IMR-90 (cell line): Measurements from ENCODE around the gene C10orf71.

Experiments used
- BHLHE40 ChIP-seq: fragments of 150-350 bp; IDR thresholded peaks from 2 replicates; pipeline ENCODE4 v1.6.1; 2016; ENCODE audit warnings: mild to moderate bottlenecking, low read depth, low read length
- CEBPB ChIP-seq: IDR thresholded peaks from 2 replicates; pipeline ENCODE4 v1.6.1; 2012; ENCODE audit warnings: low read depth, low read length, improper control_type of control experiment
- CHD1 ChIP-seq: IDR thresholded peaks from 2 replicates; pipeline ENCODE4 v1.6.1; 2012; ENCODE audit warnings: low read depth, low read length, improper control_type of control experiment
- FOS ChIP-seq: fragments of 150-350 bp; IDR thresholded peaks from 2 replicates; pipeline ENCODE4 v1.6.1; 2016; ENCODE audit warnings: low read depth, low read length
- MXI1 ChIP-seq: IDR thresholded peaks from 2 replicates; pipeline ENCODE4 v1.6.1; 2012; ENCODE audit warnings: low read depth, mild to moderate bottlenecking, low read length, moderate library complexity, borderline replicate concordance
- POLR2A ChIP-seq: IDR thresholded peaks from 2 replicates; pipeline ENCODE4 v1.6.1; 2012; ENCODE audit warnings: mild to moderate bottlenecking, low read depth, low read length
- RCOR1 ChIP-seq: IDR thresholded peaks from 2 replicates; pipeline ENCODE4 v1.6.1; 2012; ENCODE audit warnings: mild to moderate bottlenecking, low read length, improper control_type of control experiment; ENCODE audit not compliant: insufficient replicate concordance
- RFX5 ChIP-seq: IDR thresholded peaks from 2 replicates; pipeline ENCODE4 v1.8.0; 2012; ENCODE audit warnings: low read depth, mild to moderate bottlenecking, low read length, moderate library complexity
- SMC3 ChIP-seq: fragments of 150-350 bp; IDR thresholded peaks from 2 replicates; pipeline ENCODE4 v1.6.1; 2016; ENCODE audit warnings: low read depth, mild to moderate bottlenecking, antibody characterized with exemption, low read length, moderate library complexity
- TF ChIP-seq, protein P1 (sequence below): conservative IDR thresholded peaks from 2 replicates; pipeline ENCODE4 v1.5.1; 2012; ENCODE audit warnings: mild to moderate bottlenecking, low read depth, low read length, improper control_type of control experiment
- TF ChIP-seq, protein P2 (sequence below): fragments of 150-350 bp; IDR thresholded peaks from 2 replicates; pipeline ENCODE4 v1.6.1; 2016; ENCODE audit warnings: low read depth, mild to moderate bottlenecking, low read length, moderate library complexity, borderline replicate concordance
- TF ChIP-seq, protein P3 (sequence below): fragments of 150-350 bp; IDR thresholded peaks from 2 replicates; pipeline ENCODE4 v1.6.1; 2017; ENCODE audit warnings: mild to moderate bottlenecking, antibody characterized with exemption, low read length, low read depth

DNA sequence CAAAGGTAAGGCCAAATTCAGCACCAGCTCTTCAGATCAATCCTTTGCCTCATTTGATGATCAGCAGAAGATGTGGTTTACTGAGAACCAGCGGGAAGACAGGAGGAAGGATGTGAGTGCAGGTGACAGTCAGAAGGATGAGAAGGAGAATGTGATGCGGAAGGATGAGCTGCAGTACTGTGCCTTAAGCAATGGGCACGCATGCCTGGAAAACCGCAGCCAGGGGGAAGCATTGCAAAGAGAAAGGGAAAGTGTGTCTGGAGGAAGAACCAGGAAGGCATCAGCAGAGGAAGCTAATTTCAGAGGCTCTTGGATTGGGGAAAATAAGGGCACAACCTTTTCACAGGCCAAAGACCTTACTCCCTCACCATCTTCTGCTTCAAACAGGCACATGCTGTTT is 25.7 kb downstream of the C10orf71 start:
- TF ChIP-seq, protein P1, sequence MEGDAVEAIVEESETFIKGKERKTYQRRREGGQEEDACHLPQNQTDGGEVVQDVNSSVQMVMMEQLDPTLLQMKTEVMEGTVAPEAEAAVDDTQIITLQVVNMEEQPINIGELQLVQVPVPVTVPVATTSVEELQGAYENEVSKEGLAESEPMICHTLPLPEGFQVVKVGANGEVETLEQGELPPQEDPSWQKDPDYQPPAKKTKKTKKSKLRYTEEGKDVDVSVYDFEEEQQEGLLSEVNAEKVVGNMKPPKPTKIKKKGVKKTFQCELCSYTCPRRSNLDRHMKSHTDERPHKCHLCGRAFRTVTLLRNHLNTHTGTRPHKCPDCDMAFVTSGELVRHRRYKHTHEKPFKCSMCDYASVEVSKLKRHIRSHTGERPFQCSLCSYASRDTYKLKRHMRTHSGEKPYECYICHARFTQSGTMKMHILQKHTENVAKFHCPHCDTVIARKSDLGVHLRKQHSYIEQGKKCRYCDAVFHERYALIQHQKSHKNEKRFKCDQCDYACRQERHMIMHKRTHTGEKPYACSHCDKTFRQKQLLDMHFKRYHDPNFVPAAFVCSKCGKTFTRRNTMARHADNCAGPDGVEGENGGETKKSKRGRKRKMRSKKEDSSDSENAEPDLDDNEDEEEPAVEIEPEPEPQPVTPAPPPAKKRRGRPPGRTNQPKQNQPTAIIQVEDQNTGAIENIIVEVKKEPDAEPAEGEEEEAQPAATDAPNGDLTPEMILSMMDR, result no peak
- TF ChIP-seq POLR2A (no peak), CEBPB (no peak), SMC3 (no peak), BHLHE40 (no peak), RFX5 (no peak), FOS (no peak), CHD1 (no peak), MXI1 (no peak), RCOR1 (no peak)
- TF ChIP-seq, protein P2, sequence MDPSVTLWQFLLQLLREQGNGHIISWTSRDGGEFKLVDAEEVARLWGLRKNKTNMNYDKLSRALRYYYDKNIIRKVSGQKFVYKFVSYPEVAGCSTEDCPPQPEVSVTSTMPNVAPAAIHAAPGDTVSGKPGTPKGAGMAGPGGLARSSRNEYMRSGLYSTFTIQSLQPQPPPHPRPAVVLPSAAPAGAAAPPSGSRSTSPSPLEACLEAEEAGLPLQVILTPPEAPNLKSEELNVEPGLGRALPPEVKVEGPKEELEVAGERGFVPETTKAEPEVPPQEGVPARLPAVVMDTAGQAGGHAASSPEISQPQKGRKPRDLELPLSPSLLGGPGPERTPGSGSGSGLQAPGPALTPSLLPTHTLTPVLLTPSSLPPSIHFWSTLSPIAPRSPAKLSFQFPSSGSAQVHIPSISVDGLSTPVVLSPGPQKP, result no peak
- TF ChIP-seq, protein P3, sequence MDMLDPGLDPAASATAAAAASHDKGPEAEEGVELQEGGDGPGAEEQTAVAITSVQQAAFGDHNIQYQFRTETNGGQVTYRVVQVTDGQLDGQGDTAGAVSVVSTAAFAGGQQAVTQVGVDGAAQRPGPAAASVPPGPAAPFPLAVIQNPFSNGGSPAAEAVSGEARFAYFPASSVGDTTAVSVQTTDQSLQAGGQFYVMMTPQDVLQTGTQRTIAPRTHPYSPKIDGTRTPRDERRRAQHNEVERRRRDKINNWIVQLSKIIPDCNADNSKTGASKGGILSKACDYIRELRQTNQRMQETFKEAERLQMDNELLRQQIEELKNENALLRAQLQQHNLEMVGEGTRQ, result no peak
